ENCODE data around the gene C6orf47.
A peak's percentile ranks its signal among the peaks of the same experiment; 100 is the strongest.

C6orf47 gene

DNA sequence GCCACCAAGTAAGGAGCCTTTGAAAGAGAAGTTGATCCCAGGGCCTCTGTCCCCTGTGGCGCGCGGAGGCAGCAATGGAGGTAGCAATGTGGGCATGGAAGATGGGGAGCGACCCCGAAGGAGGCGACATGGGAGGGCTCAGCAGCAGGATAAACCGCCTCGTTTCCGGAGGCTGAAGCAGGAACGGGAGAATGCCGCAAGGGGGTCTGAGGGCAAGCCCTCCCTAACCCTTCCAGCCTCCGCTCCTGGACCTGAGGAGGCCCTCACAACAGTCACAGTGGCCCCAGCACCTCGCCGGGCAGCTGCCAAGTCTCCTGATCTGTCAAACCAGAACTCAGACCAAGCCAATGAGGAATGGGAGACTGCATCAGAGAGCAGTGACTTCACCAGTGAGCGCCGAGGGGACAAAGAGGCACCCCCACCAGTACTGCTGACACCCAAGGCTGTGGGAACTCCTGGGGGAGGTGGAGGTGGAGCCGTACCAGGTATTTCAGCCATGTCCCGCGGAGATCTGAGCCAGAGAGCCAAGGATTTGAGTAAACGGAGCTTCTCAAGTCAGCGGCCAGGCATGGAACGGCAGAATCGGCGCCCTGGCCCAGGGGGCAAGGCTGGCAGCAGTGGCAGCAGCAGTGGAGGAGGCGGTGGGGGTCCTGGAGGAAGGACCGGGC, 28.2 kb downstream of the C6orf47 start:
- DNase-seq = no peak

DNA sequence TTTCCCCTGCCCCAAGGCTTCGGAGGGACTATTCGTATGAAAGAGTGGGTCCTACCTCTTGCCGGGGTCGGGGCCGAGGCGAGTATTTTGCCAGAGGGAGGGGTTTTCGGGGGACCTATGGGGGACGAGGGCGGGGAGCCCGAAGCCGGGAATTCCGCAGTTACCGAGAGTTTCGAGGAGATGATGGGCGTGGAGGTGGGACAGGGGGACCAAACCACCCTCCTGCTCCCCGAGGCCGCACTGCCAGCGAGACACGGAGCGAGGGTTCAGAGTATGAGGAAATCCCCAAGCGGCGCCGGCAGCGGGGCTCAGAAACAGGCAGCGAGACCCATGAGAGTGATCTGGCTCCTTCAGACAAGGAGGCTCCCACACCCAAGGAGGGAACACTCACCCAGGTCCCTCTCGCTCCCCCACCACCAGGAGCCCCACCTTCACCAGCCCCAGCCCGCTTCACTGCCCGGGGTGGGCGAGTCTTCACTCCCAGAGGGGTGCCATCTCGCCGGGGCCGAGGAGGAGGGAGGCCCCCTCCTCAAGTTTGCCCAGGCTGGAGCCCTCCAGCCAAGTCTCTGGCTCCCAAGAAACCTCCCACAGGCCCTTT, 28.8 kb downstream of the C6orf47 start:
- DNase-seq = no peak

DNA sequence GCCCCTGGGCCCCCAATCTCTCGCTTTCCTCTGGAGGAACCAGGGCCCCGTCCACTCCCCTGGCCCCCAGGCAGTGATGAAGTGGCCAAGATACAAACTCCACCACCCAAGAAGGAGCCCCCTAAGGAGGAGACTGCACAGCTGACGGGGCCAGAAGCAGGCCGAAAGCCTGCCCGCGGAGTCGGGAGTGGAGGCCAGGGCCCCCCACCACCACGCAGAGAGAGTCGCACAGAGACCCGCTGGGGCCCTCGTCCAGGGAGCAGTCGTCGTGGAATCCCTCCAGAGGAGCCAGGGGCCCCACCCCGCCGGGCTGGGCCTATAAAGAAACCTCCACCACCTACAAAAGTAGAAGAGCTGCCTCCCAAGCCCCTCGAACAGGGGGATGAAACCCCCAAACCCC, 29.4 kb downstream of the C6orf47 start:
- no peak for DNase-seq

DNA sequence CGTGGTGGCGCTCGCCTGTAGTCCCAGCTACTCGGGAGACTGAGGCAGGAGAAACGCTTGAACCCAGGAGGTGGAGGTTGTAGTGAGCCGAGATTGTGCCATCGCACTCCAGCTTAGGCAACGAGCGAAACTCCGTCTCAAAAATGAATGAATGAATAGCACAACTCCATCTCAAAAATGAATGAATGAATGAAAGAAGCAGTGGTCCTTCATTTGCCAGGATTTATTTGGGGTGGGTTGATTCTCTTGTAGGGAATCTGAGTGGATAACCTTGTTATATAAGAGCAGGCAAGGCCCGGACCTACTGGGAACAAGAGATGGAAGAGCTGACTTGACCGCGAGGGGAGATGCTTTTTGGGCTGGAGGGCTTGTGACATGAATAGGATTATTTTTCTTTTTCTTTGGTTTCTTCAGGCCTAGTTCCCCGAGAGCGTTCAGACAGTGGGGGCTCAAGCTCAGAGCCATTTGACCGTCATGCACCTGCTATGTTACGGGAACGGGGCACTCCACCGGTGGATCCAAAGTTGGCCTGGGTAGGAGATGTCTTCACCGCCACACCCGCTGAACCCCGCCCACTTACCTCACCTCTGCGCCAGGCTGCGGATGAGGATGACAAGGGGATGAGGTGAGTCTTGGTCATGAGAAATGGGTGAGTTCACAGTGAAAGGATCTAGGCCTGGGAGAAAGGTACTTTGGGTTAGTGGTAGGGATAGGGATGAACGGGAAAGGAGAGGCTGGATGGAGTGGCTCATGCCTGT, 30.2 kb downstream of the C6orf47 start:
- no peak for DNase-seq

DNA sequence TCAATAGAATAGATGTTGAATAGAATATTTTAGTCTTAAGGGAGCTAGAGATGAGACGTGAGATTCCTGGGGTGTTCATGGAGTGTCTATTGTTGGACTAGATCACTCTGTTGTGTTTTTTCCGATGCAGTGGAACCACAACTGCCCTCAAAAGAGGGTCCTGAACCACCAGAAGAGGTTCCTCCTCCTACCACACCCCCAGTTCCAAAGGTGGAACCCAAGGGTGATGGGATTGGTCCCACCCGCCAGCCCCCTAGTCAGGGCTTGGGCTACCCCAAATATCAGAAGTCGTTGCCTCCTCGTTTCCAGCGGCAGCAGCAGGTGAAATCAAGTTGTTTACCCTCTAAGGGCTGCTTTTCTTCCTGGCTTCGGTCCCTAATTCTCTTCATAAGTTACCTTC, 31.6 kb downstream of the C6orf47 start:
- no peak for DNase-seq

DNA sequence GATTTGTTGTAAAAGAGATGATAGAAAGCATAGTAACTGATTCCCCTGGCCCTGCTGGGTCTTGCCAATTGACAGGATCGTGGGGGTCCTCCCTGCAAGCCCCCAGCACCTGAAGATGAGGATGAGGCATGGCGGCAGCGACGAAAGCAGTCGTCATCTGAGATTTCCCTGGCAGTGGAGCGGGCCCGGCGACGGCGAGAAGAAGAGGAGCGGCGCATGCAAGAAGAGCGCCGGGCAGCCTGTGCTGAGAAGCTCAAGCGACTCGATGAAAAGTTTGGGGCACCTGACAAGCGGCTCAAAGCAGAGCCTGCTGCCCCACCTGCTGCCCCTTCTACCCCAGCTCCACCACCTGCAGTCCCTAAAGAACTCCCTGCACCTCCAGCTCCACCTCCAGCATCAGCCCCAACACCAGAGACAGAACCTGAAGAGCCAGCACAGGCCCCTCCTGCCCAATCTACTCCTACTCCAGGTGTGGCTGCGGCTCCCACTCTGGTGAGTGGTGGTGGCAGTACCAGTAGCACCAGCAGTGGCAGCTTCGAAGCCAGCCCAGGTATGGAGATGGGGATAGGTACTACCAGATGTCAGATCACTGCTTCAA, 32.8 kb downstream of the C6orf47 start:
- DNase-seq = no peak

DNA sequence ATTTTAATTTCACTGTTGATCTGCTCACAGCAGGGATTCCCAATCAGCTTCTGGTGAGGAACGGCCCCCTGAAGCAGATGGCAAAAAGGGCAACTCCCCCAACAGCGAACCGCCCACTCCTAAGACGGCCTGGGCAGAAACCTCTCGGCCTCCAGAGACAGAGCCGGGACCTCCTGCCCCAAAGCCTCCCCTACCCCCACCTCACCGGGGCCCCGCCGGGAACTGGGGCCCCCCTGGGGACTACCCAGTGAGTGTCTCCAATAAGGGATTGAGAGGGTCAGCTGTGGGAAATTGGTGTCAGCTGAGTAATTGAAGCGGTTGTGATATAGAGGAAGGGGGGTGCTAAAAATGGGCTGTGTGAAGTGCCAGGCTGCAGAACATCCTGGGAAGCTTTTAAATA, 33.6 kb downstream of the C6orf47 start:
- no peak for DNase-seq

DNA sequence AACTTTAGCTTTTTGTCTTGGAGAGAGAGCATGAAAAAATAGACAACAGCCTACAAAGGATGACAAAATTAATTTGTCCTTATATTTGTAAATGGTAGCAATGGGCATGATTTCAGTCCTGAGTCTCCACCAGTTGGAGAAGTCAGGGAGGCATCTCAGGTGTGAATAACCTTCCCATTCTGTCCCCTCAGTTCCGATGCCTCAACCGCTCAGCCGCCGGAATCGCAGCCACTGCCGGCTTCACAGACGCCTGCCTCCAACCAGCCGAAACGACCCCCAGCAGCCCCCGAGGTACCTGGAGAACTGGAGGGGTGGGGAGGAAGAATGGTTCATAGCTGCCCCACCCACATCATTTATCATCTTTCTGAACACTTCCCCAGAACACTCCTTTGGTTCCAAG, 36.5 kb downstream of the C6orf47 start:
- DNase-seq = no peak

DNA sequence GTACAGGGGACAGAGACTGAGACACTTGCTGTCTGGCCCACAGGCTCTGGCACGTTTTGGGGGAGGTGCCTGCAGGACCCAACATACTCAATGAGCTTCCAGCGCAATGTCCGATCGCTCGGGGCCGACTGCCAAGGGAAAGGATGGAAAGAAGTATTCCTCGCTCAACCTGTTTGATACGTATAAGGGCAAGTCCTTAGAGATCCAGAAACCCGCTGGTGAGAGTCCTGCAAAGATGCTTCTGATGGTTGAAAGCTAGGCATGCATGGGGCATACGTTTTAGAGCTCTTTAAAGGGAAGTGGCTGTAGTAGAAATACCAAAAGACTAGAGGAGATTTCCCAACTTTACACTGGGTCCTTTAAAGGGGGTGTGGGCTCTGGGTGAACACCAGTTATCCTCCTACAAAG, 37.9 kb downstream of the C6orf47 start:
- no peak for DNase-seq

DNA sequence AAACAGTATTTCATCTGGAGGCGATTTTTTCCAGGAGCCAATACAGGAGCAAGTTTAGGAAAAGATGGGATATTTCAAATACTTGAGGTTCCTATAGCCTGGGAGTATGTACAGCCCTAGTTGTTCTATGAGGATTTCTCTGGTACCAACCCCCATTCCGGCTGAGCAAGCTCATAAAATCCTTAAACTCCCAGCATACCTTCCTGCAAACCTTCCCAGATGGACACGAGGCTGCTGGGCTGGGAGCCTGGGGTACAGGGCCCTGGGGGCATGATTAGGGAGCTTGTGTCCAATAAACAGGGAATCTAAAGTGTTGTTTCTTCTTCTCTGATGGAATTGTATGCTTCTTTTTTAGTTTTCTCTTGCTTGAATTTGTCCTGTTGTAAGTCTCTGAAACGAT, 38.6 kb downstream of the C6orf47 start:
- DNase-seq = no peak

DNA sequence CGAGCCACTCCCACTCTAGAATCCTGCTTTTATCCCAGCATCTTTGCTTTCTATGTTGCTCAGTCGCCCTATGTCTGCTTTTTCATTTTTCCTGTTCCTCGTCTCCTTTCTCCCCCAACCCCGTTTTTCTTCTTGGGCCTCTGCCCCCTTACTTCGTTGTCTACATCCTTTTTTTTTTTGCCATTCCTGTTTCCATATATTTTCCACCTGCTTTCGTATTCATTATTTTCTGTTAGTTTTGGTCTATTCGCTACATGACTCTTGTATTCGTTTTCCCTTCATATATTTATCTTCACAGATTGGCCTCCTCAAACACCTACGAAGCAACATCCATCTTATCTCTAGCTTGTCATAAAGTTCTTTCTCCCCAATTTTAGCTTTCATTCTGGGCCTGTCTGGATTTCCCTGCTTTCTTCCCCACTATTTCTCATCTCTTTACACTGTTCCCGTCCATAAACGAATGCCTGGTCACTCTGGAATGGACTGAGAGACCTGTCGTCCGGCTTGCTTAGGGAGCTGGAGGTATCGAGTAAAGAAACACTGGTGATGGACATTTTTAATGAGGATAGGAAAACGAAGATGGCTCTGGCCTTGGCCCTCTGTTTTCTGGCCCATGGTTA, 39.1 kb downstream of the C6orf47 start:
- peak; percentile 29 for DNase-seq

DNA sequence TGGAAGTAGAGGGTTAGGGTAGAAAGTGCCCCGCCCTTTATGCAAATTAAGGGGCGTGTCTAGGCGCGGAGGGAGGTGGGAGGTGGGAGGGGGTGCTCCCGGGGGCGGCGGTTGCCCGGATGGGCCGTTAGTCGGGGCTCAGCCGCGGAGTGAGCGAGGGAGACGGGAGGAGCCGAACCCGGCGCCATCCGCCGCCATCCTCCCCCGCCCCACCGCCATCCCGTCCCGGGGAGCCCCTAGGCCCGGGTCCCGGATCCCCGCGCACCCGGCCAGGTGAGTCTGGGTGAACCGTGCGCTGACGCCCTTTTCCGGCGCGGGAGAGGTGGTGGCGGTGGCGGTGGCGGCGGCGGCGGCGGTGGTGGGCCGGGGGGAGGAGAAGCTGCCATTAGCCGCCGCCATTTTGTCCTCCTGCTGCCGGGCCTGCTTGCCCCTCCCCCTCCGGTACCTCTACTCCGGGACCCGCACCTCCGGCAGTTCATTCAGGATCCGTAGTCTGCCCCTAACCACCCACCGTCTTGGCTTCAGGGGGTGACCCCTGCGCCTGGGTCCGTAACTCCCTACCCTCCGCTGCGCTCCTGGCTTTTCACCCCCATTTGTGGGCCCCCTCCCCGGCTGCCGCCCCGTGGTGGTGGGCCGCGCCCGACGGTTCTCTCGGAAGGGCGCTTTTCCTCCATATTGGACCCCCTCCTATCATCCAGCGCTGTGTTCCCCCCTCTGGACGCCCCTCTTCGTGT, 39.8 kb downstream of the C6orf47 start, which contains the start of gene PRRC2A:
PRRC2A (plus strand) TSS at position 130 of the 734 bp plus-strand sequence. CDS start 2,075 bp downstream, outside the sequence.
- DNase-seq = peak; percentile 72

DNA sequence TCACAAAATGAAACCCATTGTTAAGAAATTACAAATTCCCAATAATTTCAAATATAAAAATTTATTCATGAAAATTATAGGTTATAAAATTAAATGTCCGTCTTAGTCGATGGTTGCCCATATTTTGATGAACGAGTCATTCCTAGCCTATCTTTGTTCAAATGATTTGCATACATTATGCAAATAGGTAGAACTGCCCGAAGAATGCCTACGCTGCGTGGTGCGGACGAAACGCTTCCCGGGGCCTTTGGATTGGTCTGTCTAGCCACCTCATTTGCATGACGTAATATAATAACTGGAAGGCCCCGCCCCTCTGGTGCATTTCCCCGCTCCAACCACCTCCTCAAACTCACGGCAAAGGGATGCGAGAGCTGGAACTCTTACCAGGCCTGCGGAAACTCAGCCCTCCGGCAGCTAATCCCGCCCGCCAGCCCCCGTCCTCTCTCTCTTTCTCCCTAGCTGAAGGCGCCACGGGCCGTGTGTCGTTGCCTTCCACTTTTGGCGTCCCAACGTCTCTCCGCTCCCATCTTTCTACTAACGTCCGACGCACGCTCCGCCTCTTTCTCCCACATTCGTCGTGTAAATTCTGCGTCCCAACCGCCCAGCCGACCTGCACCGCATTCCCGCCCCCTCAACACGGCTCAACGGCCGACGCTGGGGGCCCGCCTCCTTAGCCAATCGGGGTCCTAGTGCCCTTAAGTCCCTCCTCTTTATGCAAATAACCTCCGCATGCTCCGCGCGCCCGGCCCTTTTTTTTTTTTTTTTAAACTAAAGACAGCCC, 40.6 kb downstream of the C6orf47 start:
- peak; percentile 99 for DNase-seq

DNA sequence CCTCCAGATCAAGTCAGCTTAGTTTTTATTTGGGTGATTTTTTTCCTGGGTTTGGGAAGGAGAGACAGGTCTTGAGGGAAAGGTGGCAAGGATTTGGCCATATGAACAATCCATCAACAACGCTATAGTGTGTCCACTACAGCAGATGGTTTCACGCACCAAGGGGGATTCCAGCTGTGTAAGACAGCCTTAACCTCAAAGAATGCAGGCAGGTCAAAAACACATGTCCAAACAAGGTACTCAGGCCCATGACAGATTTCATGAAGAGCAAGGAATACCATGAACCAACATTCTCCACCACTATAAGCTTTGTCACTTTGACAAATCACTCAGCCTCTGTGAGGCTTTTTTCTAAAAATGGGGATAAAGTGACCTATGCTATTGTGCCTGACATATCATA, 43.6 kb downstream of the C6orf47 start:
- no peak for DNase-seq

DNA sequence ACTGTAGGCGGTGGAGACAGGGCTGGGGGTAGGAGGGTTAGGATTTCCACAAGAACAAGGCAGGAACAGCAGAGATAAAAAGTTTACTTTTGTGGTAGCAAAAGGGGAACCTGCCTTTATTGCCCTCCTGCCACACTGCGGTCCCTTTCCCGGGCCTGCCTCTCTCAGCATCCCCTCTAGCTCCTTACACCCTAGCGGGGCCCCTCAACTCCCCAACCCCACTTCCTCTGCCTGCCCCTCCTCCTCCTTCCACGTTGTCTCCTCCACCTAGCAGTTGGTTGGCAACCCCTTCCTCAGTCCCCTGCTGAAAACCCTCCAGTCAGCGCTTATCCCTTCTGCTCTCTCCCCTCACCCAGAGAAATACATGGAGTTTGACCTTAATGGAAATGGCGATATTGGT, 44.8 kb downstream of the C6orf47 start:
- no peak for DNase-seq

DNA sequence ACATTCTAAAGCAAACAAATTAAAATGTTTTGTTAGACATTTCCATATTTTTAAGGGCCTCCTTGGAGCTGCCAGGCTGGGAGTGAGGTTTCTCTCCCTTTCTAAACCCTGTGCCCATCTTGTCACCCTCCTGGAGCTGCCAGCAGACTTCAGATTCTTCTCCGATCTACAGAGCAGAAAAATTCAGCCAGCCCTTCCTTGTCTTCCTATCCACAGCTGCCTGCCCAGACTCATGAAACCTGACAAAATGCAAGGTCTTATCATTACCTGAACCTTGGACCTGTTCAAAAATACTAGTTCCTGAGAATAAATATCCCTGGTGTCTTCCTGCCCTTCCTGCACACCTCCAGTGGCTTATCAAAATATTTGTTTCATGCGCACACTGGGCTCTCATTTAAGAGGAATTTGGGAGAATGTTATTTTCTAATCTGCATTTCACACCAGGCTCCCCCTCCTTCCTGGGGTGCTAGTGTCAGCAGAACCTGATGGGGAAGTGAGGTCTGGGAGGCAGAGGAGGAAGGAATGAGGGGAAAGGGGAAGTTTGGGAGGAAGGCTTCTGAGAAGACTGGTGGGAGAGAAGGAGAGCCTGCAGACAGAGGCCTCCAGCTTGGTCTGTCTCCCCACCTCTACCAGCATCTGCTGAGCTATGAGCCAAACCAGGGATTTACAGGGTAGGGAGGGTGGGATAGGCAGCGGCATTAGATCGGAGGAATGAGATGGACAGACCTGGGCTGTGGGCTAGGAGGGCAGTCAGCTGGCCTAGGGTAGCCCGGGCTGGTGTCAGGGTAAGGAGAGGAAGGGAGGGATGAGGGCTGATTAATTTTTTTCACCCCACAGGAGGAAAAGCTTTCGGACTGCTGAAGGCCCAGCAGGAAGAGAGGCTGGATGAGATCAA, 45.6 kb downstream of the C6orf47 start, which contains the start of gene AIF1:
AIF1 (plus strand) TSS at position 551 of the 895 bp plus-strand sequence; CDS start at position 647, 96 bp downstream.
- DNase-seq = no peak

DNA sequence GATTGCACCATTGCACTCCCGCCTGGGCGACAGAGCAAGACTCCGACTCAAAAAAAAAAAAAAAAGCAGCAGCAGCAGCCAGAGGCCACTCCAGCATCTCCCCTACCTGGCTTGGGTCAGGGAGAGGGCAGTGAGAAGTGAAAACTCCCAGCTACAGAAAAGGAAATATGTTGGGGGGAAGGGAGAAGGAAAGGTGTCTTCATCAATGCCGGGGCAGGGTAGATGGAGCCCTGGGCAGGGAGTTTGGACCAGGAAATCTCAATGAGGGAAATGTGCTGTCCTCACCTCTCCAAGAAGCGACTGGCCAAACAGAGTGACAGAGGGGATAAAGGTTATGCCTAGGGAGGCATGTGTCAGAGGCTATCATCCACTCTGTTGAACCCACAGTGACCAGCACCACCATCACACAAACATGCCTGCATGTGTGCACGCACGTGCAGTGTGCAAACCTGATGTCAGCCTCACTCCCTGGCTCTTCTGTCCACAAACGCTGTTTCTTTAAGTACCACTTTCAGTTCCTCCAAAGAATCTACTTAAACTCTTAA, 46.4 kb downstream of the C6orf47 start:
- no peak for DNase-seq

DNA sequence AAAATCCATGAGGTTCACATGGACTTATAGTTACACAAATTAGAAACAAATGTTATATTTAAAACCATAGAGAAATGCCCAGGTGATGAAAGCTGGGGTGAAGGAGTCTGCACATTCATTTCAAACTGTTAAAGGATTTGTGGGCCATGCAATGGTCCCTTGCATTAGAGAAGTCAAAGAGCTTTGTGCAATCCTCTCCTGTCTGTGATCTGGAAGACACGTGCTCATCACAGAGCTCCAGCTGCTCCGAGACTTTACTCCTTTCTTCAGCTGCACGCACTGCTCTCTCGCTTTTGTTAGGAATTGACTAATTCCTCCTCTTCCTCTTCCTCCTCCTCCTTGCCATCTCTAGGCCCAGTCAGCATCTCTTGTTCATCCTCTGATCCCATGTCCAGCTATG, 49.6 kb downstream of the C6orf47 start:
- DNase-seq = no peak

DNA sequence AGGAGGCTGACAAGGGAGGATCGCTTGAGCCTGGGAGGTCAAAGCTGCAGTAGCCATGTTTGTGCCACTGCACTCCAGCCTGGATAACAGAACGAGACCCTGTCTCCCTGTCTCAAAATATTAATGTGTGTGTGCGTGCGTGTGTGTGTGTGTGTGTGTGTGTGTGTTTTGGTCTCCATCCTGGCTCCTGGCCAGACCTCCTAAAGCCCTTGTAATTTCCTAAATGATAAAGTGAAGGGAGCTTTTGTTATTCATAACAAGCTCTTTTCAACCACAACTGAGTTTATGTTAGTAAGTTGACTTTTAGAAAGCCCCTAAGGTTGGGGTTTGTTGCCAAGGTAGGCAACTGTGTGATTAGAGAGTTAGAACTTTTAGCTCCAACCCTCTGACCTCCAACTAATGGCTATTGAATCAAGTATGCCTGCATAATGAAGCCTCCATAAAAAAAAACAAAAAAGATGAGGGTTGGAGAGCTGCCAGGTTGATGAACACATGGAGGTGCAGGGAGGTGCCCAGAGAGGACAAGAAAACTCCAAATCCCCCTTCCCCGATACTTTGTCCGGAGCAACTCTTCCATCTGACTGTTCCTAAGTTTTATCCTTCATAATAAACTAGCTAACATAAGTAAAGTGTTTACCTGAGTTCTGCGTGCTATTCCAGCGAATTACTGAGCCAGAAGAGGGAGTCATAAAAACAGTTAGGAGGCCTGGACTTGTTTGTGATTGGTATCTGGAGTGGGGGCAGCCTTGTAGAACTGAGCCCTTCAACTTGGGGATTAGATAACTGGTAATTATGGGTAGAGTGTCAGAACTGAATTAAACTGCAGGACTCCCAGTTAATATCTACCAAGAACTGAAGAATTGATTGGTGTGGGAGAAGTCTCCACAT, 50.8 kb downstream of the C6orf47 start:
- DNase-seq = peak; percentile 87
